HepG2 (cell line): ENCODE results near the gene COPS6. TPM values are rescaled to one million over a fixed set of nuclear protein-coding genes. Genes with fewer than 3 reads are reported as not detected.

Source experiments
- CSRNP1 ChIP-seq: sonication (generic); formaldehyde crosslinking; IDR thresholded peaks from 2 replicates; pipeline ENCODE4 v1.8.1; 2023; ENCODE audit warnings: mild to moderate bottlenecking, missing genetic modification reagents
- GTF3A ChIP-seq: sonication (generic); formaldehyde crosslinking; conservative IDR thresholded peaks from 2 replicates; pipeline ENCODE4 v1.4.0; 2020; ENCODE audit warnings: mild to moderate bottlenecking, missing genetic modification reagents
- MEF2D ChIP-seq: sonication (generic); formaldehyde crosslinking; IDR thresholded peaks from 2 replicates; pipeline ENCODE4 v1.5.1; 2020; ENCODE audit warnings: mild to moderate bottlenecking, missing genetic modification reagents
- NFAT5 ChIP-seq: sonication (generic); formaldehyde crosslinking; IDR thresholded peaks from 2 replicates; pipeline ENCODE4 v1.4.0; 2020; ENCODE audit warnings: missing genetic modification reagents
- NR0B2 ChIP-seq: sonication (generic); formaldehyde crosslinking; IDR thresholded peaks from 2 replicates; pipeline ENCODE4 v1.4.0; 2020; ENCODE audit warnings: mild to moderate bottlenecking, missing genetic modification reagents
- ZC3H13 ChIP-seq: sonication (generic); formaldehyde crosslinking; IDR thresholded peaks from 2 replicates; pipeline ENCODE4 v1.8.1; 2023; ENCODE audit warnings: mild to moderate bottlenecking, missing genetic modification reagents, moderate library complexity
- ZNF484 ChIP-seq: sonication (generic); formaldehyde crosslinking; IDR thresholded peaks from 2 replicates; pipeline ENCODE4 v1.5.1; 2020; ENCODE audit warnings: mild to moderate bottlenecking, low read depth, missing genetic modification reagents, borderline replicate concordance
- ZNF550 ChIP-seq: sonication (generic); formaldehyde crosslinking; IDR thresholded peaks from 2 replicates; pipeline ENCODE4 v1.4.0; 2020; ENCODE audit warnings: mild to moderate bottlenecking, missing genetic modification reagents, borderline replicate concordance
- ZNF563 ChIP-seq: sonication (generic); formaldehyde crosslinking; IDR thresholded peaks from 2 replicates; pipeline ENCODE4 v1.8.0; 2022; ENCODE audit warnings: mild to moderate bottlenecking, moderate library complexity, missing genetic modification reagents
- ZNF607 ChIP-seq: sonication (generic); formaldehyde crosslinking; IDR thresholded peaks from 2 replicates; pipeline ENCODE4 v1.5.1; 2020; ENCODE audit warnings: missing genetic modification reagents, mild to moderate bottlenecking, borderline replicate concordance
- ZNF609 ChIP-seq: sonication (generic); formaldehyde crosslinking; IDR thresholded peaks from 2 replicates; pipeline ENCODE4 v1.4.0; 2020; ENCODE audit warnings: mild to moderate bottlenecking, missing genetic modification reagents, borderline replicate concordance
- ZNF800 ChIP-seq: sonication (generic); formaldehyde crosslinking; IDR thresholded peaks from 2 replicates; pipeline ENCODE4 v1.4.0; 2020; ENCODE audit warnings: missing genetic modification reagents
- polyA plus RNA-seq, 8 experiments: library from polyadenylated mRNA; depleted of rRNA in 3 of 8; stranded (reverse) in 7 of 8; unstranded in 1 of 8; fragments of >200 nt; fragmentation: Illumina TruSeq in 4 of 8; extraction: Trizol in 4 of 8; gene quantifications; 2 replicates each; pipeline versions ENCODE4 v1.2.1 to v1.2.3, GENCODE V29; 2011 to 2016; ENCODE audit warnings: low read depth in 4 of 8, missing spikeins in 1 of 8, mixed read lengths in 1 of 8; ENCODE audit not compliant: insufficient read depth in 1 of 8
- total RNA-seq, 5 experiments: library from RNA; depleted of rRNA; stranded (reverse); fragments of >200 nt; fragmentation: Illumina TruSeq; extraction: Trizol; gene quantifications; 2 replicates each; pipeline ENCODE4 v1.2.3, GENCODE V29; 2016; ENCODE audit warnings: low read depth in 1 of 5

COPS6 gene
- total and polyA plus RNA-seq, 2 of the 13 experiments (the other 11 are each of a cell fraction or from before 2014, with no cell fraction given), result 33.4 to 117 TPM

- TF ChIP-seq NFAT5 (peak; percentile 47; the same call in 1 of the 2 replicates), ZNF607 (CRISPR knock-in tag) (peak; percentile 28; the same call in 1 of the 2 replicates), ZC3H13 (CRISPR knock-in tag) (no peak), MEF2D (CRISPR knock-in tag) (no peak), GTF3A (no peak), ZNF550 (no peak), ZNF800 (CRISPR knock-in tag) (peak; percentile 83), ZNF609 (CRISPR knock-in tag) (0 out of 2 replicates have a peak, but pooled peaks have one; percentile 11), ZNF563 (CRISPR knock-in tag) (no peak; the same call in 1 of the 2 replicates), NR0B2 (CRISPR knock-in tag) (no peak), CSRNP1 (CRISPR knock-in tag) (peak; percentile 26; the same call in 1 of the 2 replicates), ZNF484 (no peak)
Observed at GRCh38 chr7:100119072-100119969, 30.6 kb downstream of the COPS6 start, which contains the start of the genes CNPY4 and TAF6 (continued).
